ENCODE measurements around the gene KCNH6.

The KCNH6 gene

GRCh38 chr17:63531022-63531965, 8.1 kb downstream of the KCNH6 start:
- no peak for FAIRE-seq
- no peak for DNase-seq (ENCODE audit: low spot score)

- no peak for DNase-seq (ENCODE audit: low spot score)
Measured at GRCh38 chr17:63533433-63534077, 10.4 kb downstream of the KCNH6 start.

GRCh38 chr17:63534078-63534570, 11.0 kb downstream of the KCNH6 start:
- DNase-seq (ENCODE audit: low spot score) (no peak), FAIRE-seq (no peak)

More at GRCh38 chr17:63533433-63534077, 10.4 kb downstream of the KCNH6 start:
- no peak for FAIRE-seq

GRCh38 chr17:63534816-63535455, 11.8 kb downstream of the KCNH6 start:
- no peak for DNase-seq (ENCODE audit: low spot score)
- no peak for FAIRE-seq

- DNase-seq (ENCODE audit: low spot score) (no peak), FAIRE-seq (no peak)
Measured at GRCh38 chr17:63535640-63536039, 12.5 kb downstream of the KCNH6 start.

GRCh38 chr17:63537001-63537400, 13.8 kb downstream of the KCNH6 start:
- DNase-seq (ENCODE audit: low spot score) (no peak), FAIRE-seq (no peak)

- DNase-seq (ENCODE audit: low spot score), result no peak
- FAIRE-seq, result no peak
Measured at GRCh38 chr17:63537991-63538692, 15.0 kb downstream of the KCNH6 start.

GRCh38 chr17:63538693-63539595, 15.8 kb downstream of the KCNH6 start:
- FAIRE-seq, result no peak

GRCh38 chr17:63540590-63540989, 17.4 kb downstream of the KCNH6 start:
- DNase-seq (ENCODE audit: low spot score) (no peak), FAIRE-seq (no peak)

More at GRCh38 chr17:63538693-63539595, 15.8 kb downstream of the KCNH6 start:
- no peak for DNase-seq (ENCODE audit: low spot score)

GRCh38 chr17:63542218-63542545, 19.0 kb downstream of the KCNH6 start:
- no peak for FAIRE-seq
- DNase-seq (ENCODE audit: low spot score), result no peak

- DNase-seq (ENCODE audit: low spot score), result no peak
- no peak for FAIRE-seq
Measured at GRCh38 chr17:63542942-63543821, 20.0 kb downstream of the KCNH6 start.

- FAIRE-seq (no peak), DNase-seq (ENCODE audit: low spot score) (no peak)
Measured at GRCh38 chr17:63543822-63544420, 20.8 kb downstream of the KCNH6 start.

- DNase-seq (ENCODE audit: low spot score), result no peak
- FAIRE-seq, result no peak
Measured at GRCh38 chr17:63544467-63545301, 21.5 kb downstream of the KCNH6 start.

GRCh38 chr17:63546308-63547082, 23.3 kb downstream of the KCNH6 start:
- DNase-seq (ENCODE audit: low spot score) (no peak), FAIRE-seq (no peak)

GRCh38 chr17:63547083-63547523, 23.9 kb downstream of the KCNH6 start:
- FAIRE-seq, result no peak

GRCh38 chr17:63549289-63549945, 26.3 kb downstream of the KCNH6 start:
- DNase-seq (ENCODE audit: low spot score) (no peak), FAIRE-seq (no peak)

More at GRCh38 chr17:63547083-63547523, 23.9 kb downstream of the KCNH6 start:
- DNase-seq (ENCODE audit: low spot score), result no peak

Data from RCC 7860 (cell line).